ENCODE data around the gene RDH13.
A peak's percentile ranks its signal among the peaks of the same experiment; 100 is the strongest.

RDH13 gene, protein sequence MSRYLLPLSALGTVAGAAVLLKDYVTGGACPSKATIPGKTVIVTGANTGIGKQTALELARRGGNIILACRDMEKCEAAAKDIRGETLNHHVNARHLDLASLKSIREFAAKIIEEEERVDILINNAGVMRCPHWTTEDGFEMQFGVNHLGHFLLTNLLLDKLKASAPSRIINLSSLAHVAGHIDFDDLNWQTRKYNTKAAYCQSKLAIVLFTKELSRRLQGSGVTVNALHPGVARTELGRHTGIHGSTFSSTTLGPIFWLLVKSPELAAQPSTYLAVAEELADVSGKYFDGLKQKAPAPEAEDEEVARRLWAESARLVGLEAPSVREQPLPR

DNA sequence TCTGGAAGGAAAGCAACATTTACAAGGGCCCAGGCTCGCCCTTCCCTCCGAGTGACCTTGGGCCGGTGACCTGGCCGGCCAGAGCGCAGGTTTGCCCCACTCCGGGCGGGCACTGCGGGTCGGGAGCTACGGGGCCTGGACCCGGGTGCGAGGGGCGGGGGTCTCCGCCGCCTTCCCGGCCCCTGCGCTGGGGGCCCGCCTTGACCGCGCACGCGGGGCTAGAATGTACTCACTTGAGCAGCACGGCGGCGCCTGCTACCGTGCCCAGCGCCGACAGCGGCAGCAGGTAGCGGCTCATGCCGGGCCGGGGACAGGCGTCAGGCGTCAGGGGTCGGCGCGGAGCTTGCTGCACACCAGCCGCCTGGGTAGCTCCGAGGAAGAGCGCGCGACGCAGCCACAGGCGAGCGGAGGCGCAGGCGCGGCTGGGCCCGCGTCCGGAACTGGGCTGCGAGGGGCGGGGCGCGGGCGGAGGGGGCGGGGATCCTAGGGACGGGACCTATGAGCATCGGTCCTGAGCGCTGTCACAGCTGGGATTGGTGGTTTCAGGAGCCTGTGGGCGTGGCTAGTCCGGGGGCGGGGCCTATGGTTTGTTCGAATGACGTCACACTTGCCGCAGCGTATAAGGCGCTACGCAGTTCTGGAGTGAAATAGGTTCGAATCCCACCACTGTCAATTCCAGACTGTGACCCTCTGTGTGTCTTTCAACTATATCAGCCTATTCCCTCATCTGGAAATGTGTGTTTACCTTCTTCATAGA is at the start of gene RDH13:
Gene RDH13, minus strand, starts transcription at position 414 of the 757 bp plus-strand sequence. Its CDS starts 116 bp downstream, at position 298.
- ATAC-seq: peak; percentile 99
- TF ChIP-seq PPARA (CRISPR knock-in tag; IDR thresholded peaks at IDR 0.05; ENCODE audit: borderline replicate concordance) (no peak), GLIS3 (CRISPR knock-in tag; IDR thresholded peaks at IDR 0.05) (no peak), ZNF70 (CRISPR knock-in tag; IDR thresholded peaks at IDR 0.05) (no peak), SNAI2 (CRISPR knock-in tag; IDR thresholded peaks at IDR 0.05) (no peak), ESRRG (CRISPR knock-in tag; IDR thresholded peaks at IDR 0.05) (no peak), CSDC2 (CRISPR knock-in tag; IDR thresholded peaks at IDR 0.05) (no peak), BACH2 (CRISPR knock-in tag; IDR thresholded peaks at IDR 0.05; ENCODE audit: borderline replicate concordance) (no peak), ISL1 (CRISPR knock-in tag; IDR thresholded peaks at IDR 0.05) (no peak), ZC3H10 (CRISPR knock-in tag; IDR thresholded peaks at IDR 0.05) (no peak), ARNTL (CRISPR knock-in tag; IDR thresholded peaks at IDR 0.05; ENCODE audit: borderline replicate concordance, low read depth) (no peak)
- TF ChIP-seq, protein P1, sequence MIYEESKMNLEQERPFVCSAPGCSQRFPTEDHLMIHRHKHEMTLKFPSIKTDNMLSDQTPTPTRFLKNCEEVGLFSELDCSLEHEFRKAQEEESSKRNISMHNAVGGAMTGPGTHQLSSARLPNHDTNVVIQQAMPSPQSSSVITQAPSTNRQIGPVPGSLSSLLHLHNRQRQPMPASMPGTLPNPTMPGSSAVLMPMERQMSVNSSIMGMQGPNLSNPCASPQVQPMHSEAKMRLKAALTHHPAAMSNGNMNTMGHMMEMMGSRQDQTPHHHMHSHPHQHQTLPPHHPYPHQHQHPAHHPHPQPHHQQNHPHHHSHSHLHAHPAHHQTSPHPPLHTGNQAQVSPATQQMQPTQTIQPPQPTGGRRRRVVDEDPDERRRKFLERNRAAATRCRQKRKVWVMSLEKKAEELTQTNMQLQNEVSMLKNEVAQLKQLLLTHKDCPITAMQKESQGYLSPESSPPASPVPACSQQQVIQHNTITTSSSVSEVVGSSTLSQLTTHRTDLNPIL (CRISPR knock-in tag; IDR thresholded peaks at IDR 0.05; ENCODE audit: low read depth): no peak
- TF ChIP-seq, protein P2, sequence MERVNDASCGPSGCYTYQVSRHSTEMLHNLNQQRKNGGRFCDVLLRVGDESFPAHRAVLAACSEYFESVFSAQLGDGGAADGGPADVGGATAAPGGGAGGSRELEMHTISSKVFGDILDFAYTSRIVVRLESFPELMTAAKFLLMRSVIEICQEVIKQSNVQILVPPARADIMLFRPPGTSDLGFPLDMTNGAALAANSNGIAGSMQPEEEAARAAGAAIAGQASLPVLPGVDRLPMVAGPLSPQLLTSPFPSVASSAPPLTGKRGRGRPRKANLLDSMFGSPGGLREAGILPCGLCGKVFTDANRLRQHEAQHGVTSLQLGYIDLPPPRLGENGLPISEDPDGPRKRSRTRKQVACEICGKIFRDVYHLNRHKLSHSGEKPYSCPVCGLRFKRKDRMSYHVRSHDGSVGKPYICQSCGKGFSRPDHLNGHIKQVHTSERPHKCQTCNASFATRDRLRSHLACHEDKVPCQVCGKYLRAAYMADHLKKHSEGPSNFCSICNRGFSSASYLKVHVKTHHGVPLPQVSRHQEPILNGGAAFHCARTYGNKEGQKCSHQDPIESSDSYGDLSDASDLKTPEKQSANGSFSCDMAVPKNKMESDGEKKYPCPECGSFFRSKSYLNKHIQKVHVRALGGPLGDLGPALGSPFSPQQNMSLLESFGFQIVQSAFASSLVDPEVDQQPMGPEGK (CRISPR knock-in tag; IDR thresholded peaks at IDR 0.05; ENCODE audit: borderline replicate concordance): no peak

DNA sequence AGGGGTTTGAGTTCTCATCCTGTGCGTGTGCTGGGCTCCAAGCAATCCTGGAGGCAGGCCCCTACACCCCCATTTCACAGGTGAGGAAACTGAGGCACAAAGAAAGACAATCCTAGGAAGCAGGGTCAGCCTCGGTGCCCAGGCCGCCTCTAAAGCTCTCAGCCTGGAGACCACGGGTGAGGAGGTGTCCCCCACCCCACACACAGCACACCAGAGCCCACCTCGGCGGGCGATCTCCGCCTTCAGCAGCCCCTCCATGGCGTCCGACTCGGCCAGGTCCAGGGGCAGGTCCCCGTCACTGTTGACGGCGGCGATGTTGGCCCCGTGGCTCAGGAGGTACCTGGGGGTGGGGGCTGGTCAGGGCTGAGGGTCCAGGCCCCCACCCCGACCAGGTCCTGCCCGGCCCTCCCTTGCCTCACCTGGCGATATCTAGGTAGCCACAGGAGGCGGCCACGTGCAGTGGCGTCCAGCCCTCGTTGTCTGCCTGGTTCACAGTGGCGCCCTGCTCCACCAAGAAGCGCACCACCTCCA is 49.4 kb upstream of the RDH13 start:
- no peak for ATAC-seq
- TF ChIP-seq RARB (CRISPR knock-in tag; IDR thresholded peaks at IDR 0.05): no peak
- no peak for TF ChIP-seq CSDC2 (CRISPR knock-in tag; IDR thresholded peaks at IDR 0.05)
- no peak for TF ChIP-seq ZNF70 (CRISPR knock-in tag; IDR thresholded peaks at IDR 0.05)
- TF ChIP-seq, protein P1 (CRISPR knock-in tag; IDR thresholded peaks at IDR 0.05; ENCODE audit: low read depth): no peak
- TF ChIP-seq GLIS3 (CRISPR knock-in tag; IDR thresholded peaks at IDR 0.05): no peak
- TF ChIP-seq PPARA (CRISPR knock-in tag; IDR thresholded peaks at IDR 0.05; ENCODE audit: borderline replicate concordance): no peak
- no peak for TF ChIP-seq ESRRG (CRISPR knock-in tag; IDR thresholded peaks at IDR 0.05)
- TF ChIP-seq SNAI2 (CRISPR knock-in tag; IDR thresholded peaks at IDR 0.05): no peak

DNA sequence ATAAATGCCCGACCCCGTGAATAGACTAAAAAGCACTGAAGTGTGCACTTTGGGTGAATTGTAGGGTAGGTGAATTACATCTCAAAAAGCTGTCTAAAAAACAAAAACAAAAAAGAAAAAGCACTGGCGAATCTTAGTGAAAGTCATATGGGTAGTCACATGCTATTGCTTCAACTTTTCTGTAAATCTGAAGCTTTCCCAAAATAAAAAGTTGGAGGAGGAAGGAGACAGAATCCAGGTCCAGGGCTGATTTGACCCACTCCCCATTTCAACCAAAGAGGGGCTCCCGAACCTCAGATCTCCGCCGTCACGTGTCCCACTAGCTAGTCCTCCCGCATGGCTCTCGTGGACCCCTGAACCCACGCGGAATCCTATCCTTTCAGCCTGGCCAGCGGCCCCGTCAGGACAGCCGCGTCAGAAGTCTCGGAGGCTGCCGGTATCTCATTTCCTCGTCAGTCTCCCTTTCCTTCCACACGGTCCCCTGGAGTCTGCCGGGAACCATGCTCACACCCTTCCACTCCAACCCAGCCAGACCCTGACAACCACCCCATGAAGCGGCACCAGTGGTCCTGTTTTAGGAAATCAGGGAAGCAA is 48.4 kb upstream of the RDH13 start:
- no peak for ATAC-seq
- TF ChIP-seq, protein P3, sequence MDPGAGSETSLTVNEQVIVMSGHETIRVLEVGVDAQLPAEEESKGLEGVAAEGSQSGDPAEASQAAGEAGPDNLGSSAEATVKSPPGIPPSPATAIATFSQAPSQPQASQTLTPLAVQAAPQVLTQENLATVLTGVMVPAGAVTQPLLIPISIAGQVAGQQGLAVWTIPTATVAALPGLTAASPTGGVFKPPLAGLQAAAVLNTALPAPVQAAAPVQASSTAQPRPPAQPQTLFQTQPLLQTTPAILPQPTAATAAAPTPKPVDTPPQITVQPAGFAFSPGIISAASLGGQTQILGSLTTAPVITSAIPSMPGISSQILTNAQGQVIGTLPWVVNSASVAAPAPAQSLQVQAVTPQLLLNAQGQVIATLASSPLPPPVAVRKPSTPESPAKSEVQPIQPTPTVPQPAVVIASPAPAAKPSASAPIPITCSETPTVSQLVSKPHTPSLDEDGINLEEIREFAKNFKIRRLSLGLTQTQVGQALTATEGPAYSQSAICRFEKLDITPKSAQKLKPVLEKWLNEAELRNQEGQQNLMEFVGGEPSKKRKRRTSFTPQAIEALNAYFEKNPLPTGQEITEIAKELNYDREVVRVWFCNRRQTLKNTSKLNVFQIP (CRISPR knock-in tag; IDR thresholded peaks at IDR 0.05; ENCODE audit: borderline replicate concordance, low read depth): no peak
- TF ChIP-seq ZNF8 (CRISPR knock-in tag; IDR thresholded peaks at IDR 0.05) (no peak), ZNF565 (CRISPR knock-in tag; conservative IDR thresholded peaks at IDR 0.05; ENCODE audit: low read depth) (no peak), CSDC2 (CRISPR knock-in tag; IDR thresholded peaks at IDR 0.05) (no peak), ZFP3 (CRISPR knock-in tag; IDR thresholded peaks at IDR 0.05) (no peak), ARNTL (CRISPR knock-in tag; IDR thresholded peaks at IDR 0.05; ENCODE audit: borderline replicate concordance, low read depth) (no peak), OSR1 (CRISPR knock-in tag; IDR thresholded peaks at IDR 0.05) (no peak), BACH2 (CRISPR knock-in tag; IDR thresholded peaks at IDR 0.05; ENCODE audit: borderline replicate concordance) (no peak), TOX (CRISPR knock-in tag; IDR thresholded peaks at IDR 0.05; ENCODE audit: borderline replicate concordance) (no peak), RARB (CRISPR knock-in tag; IDR thresholded peaks at IDR 0.05) (no peak), ZNF70 (CRISPR knock-in tag; IDR thresholded peaks at IDR 0.05) (no peak), PPARA (CRISPR knock-in tag; IDR thresholded peaks at IDR 0.05; ENCODE audit: borderline replicate concordance) (no peak), SNAI2 (CRISPR knock-in tag; IDR thresholded peaks at IDR 0.05) (no peak), GLIS3 (CRISPR knock-in tag; IDR thresholded peaks at IDR 0.05) (no peak)
- TF ChIP-seq, protein P4, sequence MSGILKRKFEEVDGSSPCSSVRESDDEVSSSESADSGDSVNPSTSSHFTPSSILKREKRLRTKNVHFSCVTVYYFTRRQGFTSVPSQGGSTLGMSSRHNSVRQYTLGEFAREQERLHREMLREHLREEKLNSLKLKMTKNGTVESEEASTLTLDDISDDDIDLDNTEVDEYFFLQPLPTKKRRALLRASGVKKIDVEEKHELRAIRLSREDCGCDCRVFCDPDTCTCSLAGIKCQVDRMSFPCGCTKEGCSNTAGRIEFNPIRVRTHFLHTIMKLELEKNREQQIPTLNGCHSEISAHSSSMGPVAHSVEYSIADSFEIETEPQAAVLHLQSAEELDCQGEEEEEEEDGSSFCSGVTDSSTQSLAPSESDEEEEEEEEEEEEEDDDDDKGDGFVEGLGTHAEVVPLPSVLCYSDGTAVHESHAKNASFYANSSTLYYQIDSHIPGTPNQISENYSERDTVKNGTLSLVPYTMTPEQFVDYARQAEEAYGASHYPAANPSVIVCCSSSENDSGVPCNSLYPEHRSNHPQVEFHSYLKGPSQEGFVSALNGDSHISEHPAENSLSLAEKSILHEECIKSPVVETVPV (CRISPR knock-in tag; IDR thresholded peaks at IDR 0.05): no peak
- TF ChIP-seq, protein P1 (CRISPR knock-in tag; IDR thresholded peaks at IDR 0.05; ENCODE audit: low read depth): no peak
- TF ChIP-seq, protein P2 (CRISPR knock-in tag; IDR thresholded peaks at IDR 0.05; ENCODE audit: borderline replicate concordance): no peak

Data from SK-N-SH treated with all-trans-retinoic acid at 6 μM for 48 hours (cell line).